ENCODE results near the gene PNKD.
A peak's percentile ranks its signal among the peaks of the same experiment; 100 is the strongest.

The PNKD gene

DNA sequence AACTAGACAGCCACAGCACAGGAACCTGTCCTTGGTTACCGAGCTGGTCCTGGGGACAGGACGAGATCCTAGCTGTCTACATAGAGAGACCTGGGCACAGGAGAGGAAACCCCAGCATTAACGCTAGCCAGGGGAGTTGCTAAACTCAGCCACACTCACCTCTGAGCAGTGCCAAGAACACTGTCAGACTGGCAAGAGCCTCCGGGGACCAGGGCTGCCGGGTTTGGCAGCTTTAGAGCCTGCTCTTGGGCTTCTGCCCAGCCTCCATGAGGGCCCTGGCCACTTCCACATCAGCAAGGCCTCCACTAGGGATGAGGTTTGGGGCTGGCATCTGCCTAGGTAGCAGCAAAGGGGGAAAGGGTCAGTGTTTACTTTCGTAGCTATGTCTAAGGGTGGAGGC is 15.3 kb downstream of the PNKD start:
- intact Hi-C loops (cut with DNase I), result no loop called here
- peak in 31 of 42 donors; percentile 15 to 85 (median 58) for DNase-seq

DNA sequence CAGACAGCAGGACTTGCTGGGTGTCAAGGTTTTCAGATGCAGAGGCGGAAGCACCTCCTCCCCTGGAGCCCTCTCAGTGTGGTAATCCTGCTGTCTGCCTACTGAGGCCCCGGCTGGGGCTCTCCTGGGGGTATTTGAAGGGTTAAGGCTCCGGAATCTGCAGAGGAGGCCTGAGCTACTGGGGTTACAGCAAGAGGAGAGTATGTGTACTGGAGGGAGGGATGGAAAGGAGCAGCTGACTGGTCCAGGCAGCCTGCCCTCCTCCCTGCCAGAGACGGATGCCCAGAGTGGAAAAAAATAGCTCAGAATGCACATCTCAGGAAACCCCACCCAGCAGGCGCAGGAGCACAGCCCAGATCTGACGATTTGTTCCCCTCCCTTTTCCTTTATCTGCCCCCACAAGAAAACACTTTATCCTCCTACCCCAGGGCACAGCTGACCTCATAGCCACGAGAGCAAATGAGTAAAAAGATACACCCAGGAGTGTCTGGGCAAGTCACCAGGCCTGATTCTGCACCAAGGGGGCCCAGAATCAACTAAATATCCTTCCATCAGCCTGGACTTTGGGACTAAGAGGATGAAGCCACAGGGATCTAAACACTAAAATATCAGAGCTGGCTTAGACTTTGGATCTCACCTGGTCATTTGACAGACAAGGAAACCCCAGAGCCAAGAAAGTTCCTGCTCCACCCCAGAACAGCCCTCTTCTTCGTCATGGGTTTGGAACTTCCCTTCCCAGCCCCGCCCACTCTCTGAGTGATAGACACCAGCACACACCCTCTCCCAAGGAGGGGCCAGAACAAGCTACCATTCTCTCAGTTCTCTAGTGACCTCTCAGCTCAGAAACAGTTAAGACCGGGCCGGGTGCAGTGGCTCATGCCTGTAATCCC is 16.5 kb downstream of the PNKD start:
- intact Hi-C loops (cut with DNase I), result no loop called here
- DNase-seq, result peak; percentile 68 to 96 (median 86)

DNA sequence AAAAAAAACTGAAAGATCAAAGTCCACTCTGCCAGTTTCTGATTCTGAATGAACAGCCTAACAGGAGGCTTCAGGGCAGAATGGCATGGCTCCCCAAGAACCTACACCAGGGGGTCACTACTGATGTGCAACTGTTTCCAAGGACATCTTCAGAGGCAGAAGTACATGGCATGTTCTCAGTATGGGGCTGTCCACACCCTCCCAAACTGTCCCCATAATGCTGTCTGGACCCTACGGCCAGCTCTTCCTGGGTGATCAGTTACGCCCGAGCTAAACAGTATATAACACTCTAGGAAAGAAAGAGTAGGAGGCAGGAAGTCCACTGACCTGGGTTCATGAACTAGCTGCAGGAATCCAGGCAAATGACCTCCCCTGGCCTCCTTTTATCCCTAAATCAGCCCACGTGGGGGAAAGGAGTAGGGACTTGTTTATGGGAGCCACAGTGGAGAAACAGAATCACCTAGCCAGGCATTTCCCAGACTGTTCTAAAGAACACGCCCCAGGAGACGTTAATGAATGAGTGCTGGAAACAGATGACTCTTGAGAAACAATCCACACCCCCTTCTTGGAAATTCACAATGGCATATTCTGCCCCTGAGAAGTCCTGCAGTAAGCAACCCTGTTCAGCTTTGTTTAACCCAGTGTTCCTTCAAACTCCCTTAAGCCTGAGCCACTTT is 19.5 kb downstream of the PNKD start:
- intact Hi-C loops (cut with DNase I), result loop anchor here (5.0 kb wide), 1 partner anchor 113 kb away; no protein-coding TSS in a partner anchor
- peak in 2 of 42 donors; percentile 38 to 71 for DNase-seq

DNA sequence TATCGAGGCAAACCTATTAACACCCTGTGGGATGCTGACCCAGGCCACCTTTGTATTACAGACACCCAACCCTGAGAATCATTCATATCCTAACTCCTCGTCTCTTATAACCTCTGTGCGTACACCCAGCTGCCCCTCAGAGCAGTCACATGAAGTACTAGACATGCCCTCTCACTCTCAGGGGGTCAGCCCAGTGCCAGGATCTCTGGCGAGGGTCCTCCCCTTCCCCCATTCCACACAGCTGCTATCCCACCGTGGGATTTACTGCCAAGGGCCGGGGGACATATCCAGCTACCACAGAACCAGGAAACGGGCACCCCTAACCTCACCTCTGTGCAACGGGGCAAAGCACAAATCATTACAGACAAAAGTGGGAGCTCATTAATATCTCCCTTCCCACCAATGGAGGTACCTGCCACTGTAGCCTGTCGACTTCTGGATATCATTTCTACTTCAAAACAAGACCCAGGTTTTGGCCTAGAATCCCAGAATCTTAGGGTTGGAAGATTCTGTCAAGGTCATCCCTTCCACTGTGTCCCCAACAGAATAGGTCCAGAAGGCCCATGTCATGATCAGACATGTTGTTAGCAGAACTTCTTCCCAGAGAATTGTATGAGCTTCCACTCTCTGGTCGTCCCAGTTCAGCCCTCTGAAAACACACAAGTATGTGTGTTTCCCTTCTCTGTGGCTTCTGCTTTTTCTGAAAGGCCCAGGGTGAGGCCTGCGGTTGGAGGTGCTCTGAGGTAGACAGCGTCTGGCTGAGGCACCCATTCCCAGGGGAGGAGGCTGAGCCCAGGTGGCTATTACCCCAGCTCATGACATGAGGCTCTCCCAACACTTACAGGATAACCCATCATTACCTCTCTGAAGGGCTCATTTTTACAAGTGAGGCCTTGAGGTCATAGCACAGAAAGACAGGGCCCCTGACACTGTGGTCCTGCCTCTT is 20.3 kb downstream of the PNKD start:
- intact Hi-C loops (cut with DNase I), result loop anchor here (5.0 kb wide), 1 partner anchor 112 kb away; no protein-coding TSS in a partner anchor
- no peak for DNase-seq

DNA sequence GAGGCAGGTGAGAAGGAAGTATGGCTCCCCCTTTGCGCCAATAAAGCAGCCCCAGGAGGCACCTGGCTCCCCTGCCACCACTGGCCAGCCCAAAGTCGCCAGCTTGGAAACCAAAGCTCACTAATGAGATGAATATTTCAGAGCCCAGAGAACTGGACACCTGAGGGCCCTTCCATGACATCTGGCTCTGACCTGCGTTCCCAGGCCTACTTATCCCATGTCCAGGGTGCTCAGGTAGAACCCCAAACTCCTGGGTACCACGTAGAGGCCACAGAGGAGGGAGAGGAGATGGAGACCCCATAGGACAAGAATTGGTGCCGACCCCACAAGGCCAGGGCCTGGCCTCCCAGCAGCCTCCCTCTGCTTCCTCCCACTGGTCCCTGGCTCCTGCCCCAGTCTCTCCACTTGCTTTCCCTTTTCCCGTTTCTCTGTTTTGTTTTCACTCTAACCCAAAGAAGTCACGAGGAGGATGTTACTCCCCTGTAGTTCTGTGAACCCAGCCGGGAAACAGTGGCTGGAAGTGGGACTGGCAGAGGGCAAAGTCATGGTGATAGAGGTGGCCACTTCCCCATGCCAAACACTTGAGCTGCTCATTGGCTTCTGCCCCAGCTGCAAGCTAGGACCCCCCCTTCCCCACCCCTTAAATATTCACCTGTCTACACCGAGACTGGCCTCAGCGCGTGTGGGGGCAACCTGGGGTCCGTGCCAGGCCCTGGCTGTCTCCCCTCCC is 21.2 kb downstream of the PNKD start:
- intact Hi-C loops (cut with DNase I), result loop anchor here (5.0 kb wide), 1 partner anchor 111 kb away; no protein-coding TSS in a partner anchor
- peak in 3 of 42 donors; percentile 16 to 32 (median 23) for DNase-seq

DNA sequence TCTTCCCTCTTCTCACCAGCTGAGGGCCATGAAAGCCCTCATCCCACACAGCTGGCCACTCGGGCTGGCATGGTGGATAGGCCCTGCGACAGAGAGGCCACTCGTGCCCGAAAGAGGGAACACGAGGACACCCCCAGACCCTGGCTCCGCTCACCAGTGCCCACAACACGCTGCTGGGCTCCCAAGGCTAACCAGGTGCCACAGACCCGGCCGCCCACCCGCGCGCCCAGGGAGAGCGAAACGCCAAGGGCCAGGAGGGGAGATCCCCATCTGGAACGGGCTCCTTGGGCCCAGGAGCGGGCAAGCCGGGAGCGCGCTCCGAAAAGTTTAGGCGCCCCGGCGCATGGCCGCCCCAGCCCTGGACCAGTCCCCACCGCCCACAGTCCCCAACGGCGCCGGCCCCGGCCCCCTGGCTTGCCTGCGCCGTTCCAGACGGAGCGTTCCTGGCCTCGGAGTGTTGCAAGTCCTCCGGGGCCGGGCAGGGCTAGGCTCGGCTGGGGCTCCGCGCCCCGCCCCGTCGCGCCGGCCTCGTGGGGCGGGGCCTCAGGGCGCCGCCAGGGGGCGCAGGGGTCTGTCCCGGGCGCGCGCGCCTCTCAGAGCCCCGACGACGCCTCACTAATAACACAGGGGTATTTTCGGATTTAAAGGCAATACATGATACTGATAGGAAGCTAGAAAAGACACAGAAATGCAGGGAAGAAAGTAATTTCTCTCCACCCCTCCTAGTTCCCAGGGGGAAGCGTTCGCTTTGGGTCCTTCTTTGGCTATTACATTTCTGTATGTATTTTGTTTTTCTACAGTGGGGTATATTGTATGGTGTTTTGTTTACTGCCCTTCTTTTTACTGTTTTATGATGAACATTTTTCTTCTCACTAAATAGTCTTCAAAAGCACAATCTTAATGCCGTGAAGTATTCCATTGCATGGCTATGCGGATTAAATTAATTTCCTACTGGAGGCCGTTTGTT is 22.0 kb downstream of the PNKD start, which contains the start of gene TMBIM1:
Gene TMBIM1, minus strand, starts transcription at position 456 of the 967 bp plus-strand sequence. CDS start 10,362 bp downstream, outside the sequence.
- peak in 41 of 42 donors; percentile 39 to 86 (median 73) for DNase-seq

DNA sequence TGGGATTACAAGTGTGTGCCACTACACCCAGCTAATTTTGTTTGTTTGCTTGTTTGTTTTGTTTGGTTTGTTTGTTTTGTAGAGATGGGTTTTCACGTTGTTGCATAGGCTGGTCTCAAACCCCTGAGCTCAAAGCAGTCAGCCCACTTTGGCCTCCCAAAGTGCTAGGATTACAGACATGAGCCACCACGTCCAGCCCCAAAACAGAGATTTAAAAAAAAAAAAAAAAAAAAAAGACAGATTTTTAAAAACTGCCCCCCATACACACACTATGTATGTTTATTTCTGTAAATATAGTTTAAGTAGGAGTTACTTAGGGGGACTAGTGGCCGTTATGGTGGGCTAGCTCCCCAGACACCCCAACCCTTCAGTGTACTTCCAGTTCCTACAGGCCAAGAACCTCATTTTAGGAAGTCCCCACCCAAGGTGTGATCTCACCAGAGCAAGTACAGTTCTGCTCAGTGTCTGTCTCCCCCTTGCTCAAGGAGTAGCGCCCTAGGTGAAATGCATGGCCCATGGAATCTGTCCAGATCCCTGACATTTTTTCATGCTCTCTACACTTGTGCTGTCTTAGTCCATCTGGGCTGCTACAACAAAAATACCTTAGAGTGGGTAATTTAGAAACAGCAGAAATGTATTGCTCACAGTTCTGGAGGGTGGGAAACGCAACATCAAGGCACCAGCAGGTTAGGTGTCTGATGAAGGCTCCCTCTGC is 23.6 kb downstream of the PNKD start:
- intact Hi-C loops (cut with DNase I), result loop anchor here (5.0 kb wide), 1 partner anchor 108 kb away; no protein-coding TSS in a partner anchor
- no peak for DNase-seq

More for the DNA sequence above, 22.0 kb downstream of the PNKD start, which contains the start of gene TMBIM1:
- intact Hi-C loops (cut with DNase I), result loop anchor here (5.0 kb wide), 1 partner anchor 110 kb away; no protein-coding TSS in a partner anchor

DNA sequence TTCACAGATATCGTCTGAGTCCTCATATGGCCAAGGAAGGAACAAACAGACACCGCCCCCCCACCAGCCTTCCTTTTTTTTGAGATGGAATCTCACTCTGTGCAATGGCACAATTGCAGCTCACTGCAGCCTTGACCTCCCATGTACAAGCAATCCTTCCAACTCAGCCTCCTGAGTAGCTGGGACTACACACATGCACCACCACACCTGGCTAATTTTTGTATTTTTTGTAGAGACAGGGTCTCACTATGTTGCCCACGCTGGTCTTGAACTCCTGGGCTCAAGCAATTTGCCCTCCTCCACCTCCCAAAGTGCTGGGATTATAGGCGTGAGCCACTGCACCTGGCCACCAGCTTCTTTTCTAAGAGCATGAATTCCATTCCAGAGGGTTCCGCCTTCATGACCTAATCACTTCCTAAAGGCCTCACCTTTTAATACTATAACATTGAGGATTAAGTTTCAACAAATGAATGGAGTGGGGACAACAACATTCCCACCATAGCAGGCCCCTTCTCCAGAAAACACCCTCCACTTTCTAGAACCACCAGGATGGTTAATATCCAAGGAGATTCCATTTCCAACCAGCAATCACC is 24.2 kb downstream of the PNKD start:
- no peak for DNase-seq
- intact Hi-C loops (cut with DNase I), result loop anchor here (5.0 kb wide), 1 partner anchor 108 kb away; no protein-coding TSS in a partner anchor

DNA sequence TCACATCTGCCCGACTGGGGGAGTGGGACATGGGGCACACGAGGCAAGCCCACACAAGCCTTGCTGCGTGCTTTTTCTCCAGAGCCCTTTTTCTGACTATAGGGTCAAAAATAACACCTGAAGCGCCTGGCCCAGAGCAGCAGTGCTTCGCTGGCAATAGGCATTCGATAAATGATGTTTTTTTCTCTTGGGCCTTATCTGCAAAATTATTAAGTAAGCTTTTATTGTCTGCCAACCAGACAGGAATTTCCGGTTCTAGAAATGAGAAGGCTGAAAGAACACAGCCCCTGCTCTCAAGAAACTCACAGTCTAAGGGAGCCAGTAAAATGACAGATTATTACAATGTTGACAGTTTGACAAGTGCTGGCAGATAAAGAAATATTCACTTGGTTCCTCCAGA is 24.7 kb downstream of the PNKD start:
- DNase-seq, result no peak
- intact Hi-C loops (cut with DNase I), result no loop called here

DNA sequence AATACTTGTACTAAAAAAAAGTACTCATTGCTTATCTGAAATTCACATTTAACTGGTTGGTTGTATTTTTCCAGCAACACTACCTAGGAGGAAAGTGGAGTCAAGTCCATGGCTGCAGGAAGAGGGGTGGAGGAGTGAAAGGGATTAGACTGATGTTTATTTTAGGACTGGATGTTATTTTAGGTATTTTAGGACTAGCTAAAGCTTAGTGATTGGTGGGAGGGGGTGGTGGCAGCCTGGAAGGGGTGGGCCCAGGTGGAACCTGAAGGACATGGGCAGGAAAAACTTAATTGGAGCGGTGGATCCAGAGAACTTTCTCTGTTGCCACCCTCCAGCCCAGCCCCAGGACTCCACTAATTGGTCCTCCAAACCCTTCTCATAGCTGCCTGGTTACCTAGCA is 25.9 kb downstream of the PNKD start:
- DNase-seq, result no peak
- intact Hi-C loops (cut with DNase I), result no loop called here

DNA sequence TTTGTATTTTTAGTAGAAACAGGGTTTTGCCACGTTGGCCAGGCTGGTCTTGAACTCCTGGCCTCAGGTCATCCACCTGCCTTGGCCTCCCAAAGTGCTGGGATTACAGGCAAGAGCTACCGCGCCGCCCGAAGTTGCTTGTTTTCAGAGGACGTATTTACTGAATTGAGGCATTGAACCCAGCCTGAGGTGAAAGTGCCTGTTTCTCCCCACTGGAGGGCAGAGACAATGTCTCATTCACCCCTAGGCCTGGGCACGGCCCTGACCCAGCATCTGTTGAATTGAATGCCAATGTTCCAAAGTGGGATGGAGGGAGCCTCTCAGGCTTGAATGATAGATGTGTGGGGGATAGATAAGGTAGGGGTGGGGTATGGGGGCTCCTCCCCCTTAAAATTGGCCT is 26.5 kb downstream of the PNKD start:
- intact Hi-C loops (cut with DNase I), result no loop called here
- peak; percentile 36 to 89 (median 73) for DNase-seq

DNA sequence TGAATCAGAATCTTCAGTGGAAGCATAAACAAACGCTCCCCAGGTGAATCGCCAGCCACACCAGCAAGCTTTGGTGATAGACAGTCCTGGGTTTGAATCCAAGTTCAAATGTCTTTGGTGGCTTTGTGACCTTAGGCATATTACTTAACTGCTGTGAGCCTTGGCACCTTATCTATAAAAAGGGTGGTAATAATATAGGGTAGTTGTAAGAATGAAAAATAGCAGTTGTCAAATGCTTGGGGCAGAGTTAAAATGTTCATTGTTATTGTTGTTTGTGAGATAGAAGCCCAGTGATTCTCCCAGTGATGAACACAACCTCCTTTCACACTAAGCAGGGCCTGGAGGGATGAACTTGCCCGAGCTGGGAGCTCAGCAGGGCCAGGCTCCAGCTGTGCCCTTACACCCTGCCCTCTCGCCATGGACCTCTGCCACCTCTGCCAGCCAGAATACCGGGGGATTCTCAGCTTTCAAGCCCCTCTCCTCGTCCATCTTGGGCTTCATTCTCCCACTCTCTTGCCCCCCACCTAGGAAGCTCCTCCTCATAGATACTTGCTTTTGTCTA is 28.1 kb downstream of the PNKD start:
- peak in 27 of 42 donors; percentile 18 to 75 (median 53) for DNase-seq
- intact Hi-C loops (cut with DNase I), result no loop called here

DNA sequence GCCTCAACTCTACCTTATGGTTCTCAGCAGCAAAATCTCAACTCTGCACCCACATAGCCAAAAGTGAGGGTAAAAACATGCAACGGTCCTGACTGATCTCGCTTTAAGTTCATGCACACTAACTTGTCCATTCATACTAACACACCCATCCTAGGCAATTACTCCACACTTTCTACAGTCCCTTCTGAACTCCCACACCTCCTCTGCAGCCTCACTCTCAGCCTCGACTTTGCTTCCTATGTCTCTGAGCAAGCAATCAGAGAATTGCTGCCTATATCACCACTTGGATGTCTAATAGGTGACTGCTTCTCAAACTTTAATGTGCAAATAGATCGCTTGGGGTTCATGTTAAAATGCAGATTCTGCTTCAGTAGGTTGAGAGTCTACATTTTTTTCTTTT is 29.8 kb downstream of the PNKD start:
- intact Hi-C loops (cut with DNase I), result loop anchor here (5.0 to 10.0 kb wide), 2 partner anchors 55 to 97 kb away; partner anchors contain the start of genes CATIP and CTDSP1
- DNase-seq, result no peak

DNA sequence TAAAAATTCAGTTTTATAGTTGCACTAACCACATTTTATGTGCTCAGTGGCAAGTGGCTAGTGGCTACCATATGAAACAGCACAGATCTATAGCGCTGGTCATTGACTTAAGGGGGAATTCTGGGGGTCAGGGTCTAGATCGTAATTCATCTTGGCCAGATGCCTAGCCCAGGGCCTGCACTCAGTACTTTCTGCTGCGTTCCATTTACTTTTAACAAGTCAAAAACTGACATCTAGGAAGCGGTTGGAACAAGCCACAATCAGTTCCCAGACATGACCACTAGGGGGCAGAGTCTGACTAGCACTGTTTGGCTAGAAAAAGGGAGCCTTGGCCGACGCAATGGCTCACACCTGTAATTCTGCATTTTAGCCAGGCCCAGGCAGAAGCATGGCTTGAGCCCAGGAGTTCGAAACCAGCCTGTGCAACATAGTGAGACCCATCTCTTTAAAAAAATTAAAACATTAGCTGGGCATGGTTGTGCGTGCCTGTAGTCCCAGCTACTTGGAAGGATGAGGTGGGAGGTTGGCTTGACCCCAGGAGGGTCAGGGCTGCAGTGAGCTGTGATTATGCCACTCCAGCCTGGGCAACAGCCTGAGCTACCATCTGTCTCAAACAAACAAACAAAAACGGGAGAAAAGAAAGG is 31.0 kb downstream of the PNKD start:
- peak; percentile 47 to 95 (median 85) for DNase-seq
- intact Hi-C loops (cut with DNase I), result loop anchor here (5.0 to 10.0 kb wide), 2 partner anchors 54 to 96 kb away; partner anchors contain the start of genes CATIP and CTDSP1

DNA sequence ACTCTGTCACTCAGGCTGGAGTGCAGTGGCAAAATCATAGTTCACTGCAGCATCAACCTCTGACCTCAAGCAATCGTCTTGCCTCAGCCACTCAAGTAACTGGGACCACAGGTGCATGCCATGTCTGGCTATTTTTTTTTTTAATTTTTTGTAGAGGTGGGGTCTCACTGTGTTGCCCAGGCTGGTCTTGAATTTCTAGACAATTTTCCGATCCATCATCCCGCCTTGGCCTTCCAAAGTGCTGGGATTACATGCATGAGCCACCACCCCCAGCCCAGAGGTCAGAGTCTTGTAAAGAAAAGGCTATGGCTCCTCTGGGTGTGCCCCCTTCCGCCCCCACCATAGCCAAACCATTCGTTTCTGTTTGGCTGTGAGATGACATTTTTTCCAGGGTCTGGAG is 35.1 kb downstream of the PNKD start:
- intact Hi-C loops (cut with DNase I), result loop anchor here (10.0 kb wide), 1 partner anchor 49 kb away; the partner anchor contains the start of gene CATIP

More for the DNA sequence above, 35.1 kb downstream of the PNKD start:
- no peak for DNase-seq

All from head of caudate nucleus (tissue), 42 donors.